Endodermal cell (in vitro differentiated cells): Measurements from ENCODE around the gene CLDN9. TPM values are rescaled to one million over a fixed set of nuclear protein-coding genes. Genes with fewer than 3 reads are reported as not detected.
A peak's percentile ranks its signal among the peaks of the same experiment; 100 is the strongest.

Experiments
- DNase-seq: peaks from one replicate; pipeline ENCODE4 v3.0.0-alpha.2; 2017
- H3K27ac ChIP-seq: 2 replicates; pipeline ENCODE4 v1.5.1; 2013; ENCODE audit warnings: mild to moderate bottlenecking, low read depth, low read length, moderate library complexity
- H3K27me3 ChIP-seq: 2 replicates; pipeline ENCODE4 v1.6.1; 2013; ENCODE audit warnings: mild to moderate bottlenecking, low read length, moderate library complexity; ENCODE audit not compliant: insufficient read depth, control insufficient read depth, poor library complexity, severe bottlenecking
- H3K36me3 ChIP-seq: 2 replicates; pipeline ENCODE4 v1.7.0; 2013; ENCODE audit warnings: mild to moderate bottlenecking, low read length, moderate library complexity; ENCODE audit not compliant: control insufficient read depth, insufficient read depth
- H3K4me1 ChIP-seq: one replicate; pipeline ENCODE4 v1.7.0; 2013; ENCODE audit warnings: low read length; ENCODE audit not compliant: control insufficient read depth, insufficient read depth
- H3K4me3 ChIP-seq: 2 replicates; pipeline ENCODE4 v1.5.1; 2013; ENCODE audit warnings: mild to moderate bottlenecking, low read length, moderate library complexity
- H3K9ac ChIP-seq: 2 replicates; pipeline ENCODE4 v1.6.1; 2013; ENCODE audit warnings: mild to moderate bottlenecking, low read length, moderate library complexity; ENCODE audit not compliant: poor library complexity, severe bottlenecking; ENCODE audit errors: extremely low read depth
- H3K9me3 ChIP-seq: 2 replicates; pipeline ENCODE4 v1.6.1; 2013; ENCODE audit warnings: mild to moderate bottlenecking, low read length, moderate library complexity; ENCODE audit not compliant: control insufficient read depth
- H3K27ac Mint-ChIP-seq: 2 replicates; pipeline ENCODE4 v1.8.0; 2020; ENCODE audit warnings: mixed read lengths
- H3K27me3 Mint-ChIP-seq: 2 replicates; pipeline ENCODE4 v1.8.0; 2021; ENCODE audit warnings: mild to moderate bottlenecking, mixed read lengths; ENCODE audit not compliant: insufficient read depth
- H3K36me3 Mint-ChIP-seq: 2 replicates; pipeline ENCODE4 v1.8.0; 2020; ENCODE audit warnings: low read depth, mixed read lengths
- H3K4me1 Mint-ChIP-seq: 2 replicates; pipeline ENCODE4 v1.8.0; 2020; ENCODE audit warnings: mixed read lengths
- H3K4me3 Mint-ChIP-seq: 2 replicates; pipeline ENCODE4 v1.8.0; 2020; ENCODE audit warnings: mild to moderate bottlenecking, moderate library complexity, mixed read lengths
- H3K9me3 Mint-ChIP-seq: 2 replicates; pipeline ENCODE4 v1.8.0; 2020; ENCODE audit warnings: mild to moderate bottlenecking, mixed read lengths
- CTCF ChIP-seq: fragments of 200-600 bp; sonication (generic); conservative IDR thresholded peaks from 2 replicates; pipeline ENCODE4 v1.5.0; 2021; ENCODE audit warnings: antibody characterized with exemption, mild to moderate bottlenecking
- WGBS, 2 experiments: methylation state at CpG; one replicate each; pipeline versions ENCODE4 v1.1.5 to v1.1.7; 2013; ENCODE audit warnings: missing lambda C conversion rate in 2 of 2, mixed read lengths in 1 of 2; ENCODE audit not compliant: insufficient coverage in 1 of 2, insufficient read length in 1 of 2; 5-methylcytosine and 5-hydroxymethylcytosine counted together
- long read RNA-seq, 4 experiments: library from polyadenylated mRNA in 2 of 4; library from RNA in 1 of 4; library from capped mRNA in 1 of 4; stranded (forward) in 3 of 4; unstranded in 1 of 4; transcript quantifications; one replicate each; pipeline ENCODE4 v2.0.0, GENCODE V29; 2020 to 2021; ENCODE audit warnings: inconsistent platforms in 1 of 4
- polyA plus RNA-seq, 2 experiments: library from polyadenylated mRNA; stranded (reverse); fragments of 50-300 nt; gene quantifications; one replicate each; pipeline ENCODE4 v1.2.3, GENCODE V29; 2013
- total RNA-seq, 2 donors: library from RNA; stranded (reverse); fragmentation: NEBNext Ultra II Directional in 1 of 2; extraction: Animal tissue kit (Norgen Biotek cat#: 25700) in 1 of 2; gene quantifications; 2 replicates in 1 of 2; 3 replicates in 1 of 2; pipeline ENCODE4 v1.2.1, GENCODE V29; 2021

The CLDN9 gene
- under 1 TPM in 1 of 2 donors, not detected in 1; 0.18 TPM for total RNA-seq
- not detected for polyA plus RNA-seq (2013, experiment 1 of 2)
- 0.12 TPM for polyA plus RNA-seq (2013, experiment 2 of 2)
- long read RNA-seq, experiment 1, result 0 reads
- long read RNA-seq, experiment 2, result 0 reads
- long read RNA-seq, experiment 3, result 0 reads
- long read RNA-seq, experiment 4, result 0 reads

GRCh38 chr16:3012828-3013420, at the start of gene CLDN9:
TSS of gene CLDN9 (plus strand) at chr16:3012923. CDS start at chr16:3013363, 440 bp downstream.
- H3K27ac Mint-ChIP-seq, result no peak within 1 kb of the TSS
- TF ChIP-seq CTCF, result no peak
- Histone ChIP-seq H3K4me3 (no peak within 1 kb of the TSS), H3K9ac (no peak within 1 kb of the TSS), H3K4me1 (peaks cover 18% of the 10 kb centered on the region), H3K9me3 (no peaks in the 10 kb centered on the region), H3K27ac (no peak within 1 kb of the TSS), H3K36me3 (peaks cover 15% of the 10 kb centered on the region), H3K27me3 (no peaks in the 10 kb centered on the region)
- peaks cover 21% of the 10 kb centered on the region for H3K27me3 Mint-ChIP-seq
- DNase-seq, result peak; percentile 88
- H3K4me1 Mint-ChIP-seq, result peaks cover 42% of the 10 kb centered on the region
- peak within 1 kb of the TSS; percentile 39 for H3K4me3 Mint-ChIP-seq
- H3K36me3 Mint-ChIP-seq, result peaks cover 23% of the 10 kb centered on the region
- H3K9me3 Mint-ChIP-seq, result no peaks in the 10 kb centered on the region
- WGBS, 2 experiments, result 43 to 48% methylated on average over 14 to 27 of the region's 27 CpGs

- H3K36me3 ChIP-seq, result no peaks in the 10 kb centered on the region
- no peak overlapping the region for H3K27ac Mint-ChIP-seq
- peaks cover 2% of the 10 kb centered on the region for H3K36me3 Mint-ChIP-seq
- no peaks in the 10 kb centered on the region for H3K4me1 ChIP-seq
- WGBS, 2 experiments, result 3 to 21% methylated on average over 6 to 35 of the region's 40 CpGs
- no peak overlapping the region for H3K9ac ChIP-seq
- DNase-seq, result peak; percentile 69
- peak overlapping the region; percentile 88 for H3K4me3 ChIP-seq
- peak overlapping the region; percentile 68 for H3K4me3 Mint-ChIP-seq
- TF ChIP-seq CTCF, result no peak
- H3K27me3 ChIP-seq, result peaks cover 4% of the 10 kb centered on the region
- no peaks in the 10 kb centered on the region for H3K9me3 Mint-ChIP-seq
- no peak overlapping the region for H3K27ac ChIP-seq
- peaks cover 2% of the 10 kb centered on the region for H3K4me1 Mint-ChIP-seq
- H3K27me3 Mint-ChIP-seq, result peaks cover 46% of the 10 kb centered on the region
- no peaks in the 10 kb centered on the region for H3K9me3 ChIP-seq
Measured at GRCh38 chr16:2963074-2963722, 49.5 kb upstream of the CLDN9 start.

- H3K27ac ChIP-seq, result no peak within 1 kb of the TSS
Measured at GRCh38 chr16:2963723-2964474, 48.8 kb upstream of the CLDN9 start, which contains the start of gene KREMEN2. TSS of gene KREMEN2 (plus strand) at chr16:2964275. CDS start at chr16:2964521, 246 bp downstream.

More at GRCh38 chr16:2963723-2964474, 48.8 kb upstream of the CLDN9 start, which contains the start of gene KREMEN2:
- Mint-ChIP-seq H3K4me1 (peaks cover 2% of the 10 kb centered on the region), H3K9me3 (no peaks in the 10 kb centered on the region), H3K27me3 (peaks cover 53% of the 10 kb centered on the region), H3K36me3 (peaks cover 4% of the 10 kb centered on the region), H3K27ac (peak within 1 kb of the TSS; percentile 46), H3K4me3 (peak within 1 kb of the TSS; percentile 68)
- Histone ChIP-seq H3K4me1 (peaks cover 5% of the 10 kb centered on the region), H3K9me3 (no peaks in the 10 kb centered on the region), H3K36me3 (no peaks in the 10 kb centered on the region), H3K4me3 (peak within 1 kb of the TSS; percentile 88), H3K27me3 (peaks cover 4% of the 10 kb centered on the region), H3K9ac (peak within 1 kb of the TSS; percentile 20)
- WGBS, 2 experiments, result 0 to 2% methylated on average over 31 to 60 of the region's 60 CpGs
- peak; percentile 61 for TF ChIP-seq CTCF
- peak; percentile 93 for DNase-seq
